Peyer's patch (tissue), 4 donors: Measurements from ENCODE around the gene NPAS2.

Source experiments
- POLR2A ChIP-seq, 2 donors: fragments of 450-650 bp; IDR thresholded peaks; one replicate each; pipeline ENCODE4 v1.5.1; 2017; ENCODE audit warnings: antibody characterized with exemption in 2 of 2, mild to moderate bottlenecking in 2 of 2, moderate library complexity in 2 of 2
- TF ChIP-seq, protein P1 (sequence below), 6 experiments: fragments of 450-650 bp in 4 of 6; fragments of 200-600 bp in 2 of 6; sonication (generic) in 1 of 6; IDR thresholded peaks; one replicate each; pipeline ENCODE4 v1.5.1; 2017 to 2019; ENCODE audit warnings: antibody characterized with exemption in 6 of 6, mild to moderate bottlenecking in 3 of 6, moderate library complexity in 1 of 6

GRCh38 chr2:100784681-100785080 is 35.3 kb upstream of the NPAS2 start:
- TF ChIP-seq, protein P1, sequence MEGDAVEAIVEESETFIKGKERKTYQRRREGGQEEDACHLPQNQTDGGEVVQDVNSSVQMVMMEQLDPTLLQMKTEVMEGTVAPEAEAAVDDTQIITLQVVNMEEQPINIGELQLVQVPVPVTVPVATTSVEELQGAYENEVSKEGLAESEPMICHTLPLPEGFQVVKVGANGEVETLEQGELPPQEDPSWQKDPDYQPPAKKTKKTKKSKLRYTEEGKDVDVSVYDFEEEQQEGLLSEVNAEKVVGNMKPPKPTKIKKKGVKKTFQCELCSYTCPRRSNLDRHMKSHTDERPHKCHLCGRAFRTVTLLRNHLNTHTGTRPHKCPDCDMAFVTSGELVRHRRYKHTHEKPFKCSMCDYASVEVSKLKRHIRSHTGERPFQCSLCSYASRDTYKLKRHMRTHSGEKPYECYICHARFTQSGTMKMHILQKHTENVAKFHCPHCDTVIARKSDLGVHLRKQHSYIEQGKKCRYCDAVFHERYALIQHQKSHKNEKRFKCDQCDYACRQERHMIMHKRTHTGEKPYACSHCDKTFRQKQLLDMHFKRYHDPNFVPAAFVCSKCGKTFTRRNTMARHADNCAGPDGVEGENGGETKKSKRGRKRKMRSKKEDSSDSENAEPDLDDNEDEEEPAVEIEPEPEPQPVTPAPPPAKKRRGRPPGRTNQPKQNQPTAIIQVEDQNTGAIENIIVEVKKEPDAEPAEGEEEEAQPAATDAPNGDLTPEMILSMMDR (IDR thresholded peaks at IDR 0.05): no peak
- no peak for TF ChIP-seq POLR2A (IDR thresholded peaks at IDR 0.05)
